Measurements from ENCODE around the gene HCAR2.
A peak's percentile ranks its signal among the peaks of the same experiment; 100 is the strongest.
"Not testable (repeated sequence)": the region's sequence is repeated elsewhere in the genome, so short reads cannot be mapped to it uniquely, and the experiment has no call there.

The HCAR2 gene

DNA sequence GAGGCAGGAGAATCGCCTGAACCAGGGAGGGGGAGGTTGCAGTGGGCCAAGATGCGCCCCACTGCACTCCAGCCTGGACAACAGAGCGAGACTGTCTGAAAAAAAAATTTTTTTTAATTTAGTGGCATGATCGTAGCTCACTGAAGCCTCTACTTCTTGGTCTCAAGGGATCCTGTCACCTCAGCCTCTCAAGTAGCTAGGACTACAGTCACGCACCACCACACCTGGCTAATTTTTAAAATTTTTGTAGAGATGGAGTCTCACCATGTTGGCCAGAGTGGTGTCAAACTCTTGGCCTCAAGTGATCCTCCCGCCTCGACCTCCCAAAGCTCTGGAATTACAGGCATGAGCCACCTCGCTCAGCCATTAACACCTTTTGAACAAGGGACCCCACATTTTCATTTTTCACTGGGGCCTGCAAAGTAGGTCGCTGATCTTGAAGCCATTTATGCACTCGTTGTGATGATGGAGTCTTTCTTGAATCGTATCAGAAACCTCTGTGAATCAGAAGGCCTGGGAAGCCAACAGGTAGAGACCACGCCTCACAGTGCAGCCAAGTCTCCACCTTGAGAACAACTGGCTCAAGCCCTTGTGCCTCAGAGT, 21.6 kb upstream of the HCAR2 start:
- H2BK120ac ChIP-seq (ENCODE audit: low read depth, low read length) = no peak overlapping the region
- H3K27me3 ChIP-seq (ENCODE audit: insufficient read depth, low read length, poor library complexity) = no peaks in the 10 kb centered on the region
- H2BK5ac ChIP-seq (ENCODE audit: low read length) = no peak overlapping the region
- H3K79me2 ChIP-seq (ENCODE audit: control insufficient read depth, insufficient read depth, low read length) = no peaks in the 10 kb centered on the region
- no peak overlapping the region for H2BK15ac ChIP-seq (replicated peaks; ENCODE audit: low read depth)
- H3K4me2 ChIP-seq (ENCODE audit: low read length) = no peak overlapping the region
- no CpG with 5 or more reads among the region's 12 CpGs for WGBS (ENCODE audit: extremely low coverage, insufficient coverage, low lambda C conversion rate)
- H2AK5ac ChIP-seq (ENCODE audit: low read length) = no peak overlapping the region
- H3K4me1 ChIP-seq (ENCODE audit: control insufficient read depth, low read depth, low read length) = no peaks in the 10 kb centered on the region
- no peak for DNase-seq
- H3K9ac ChIP-seq (ENCODE audit: low read length) = no peak overlapping the region
- no peak overlapping the region for H3K23ac ChIP-seq (ENCODE audit: low read length)
- no peak overlapping the region for H3K4me3 ChIP-seq (ENCODE audit: low read length)
- no peak overlapping the region for H3K4ac ChIP-seq (ENCODE audit: low read depth, low read length)
- no peak overlapping the region for H4K5ac ChIP-seq (ENCODE audit: low read length)
- H4K8ac ChIP-seq (ENCODE audit: low read depth, low read length) = no peak overlapping the region
- peak overlapping the region; percentile 63 for H3K18ac ChIP-seq (ENCODE audit: low read length)
- no peak overlapping the region for H3K27ac ChIP-seq (ENCODE audit: low read depth, low read length)
- no peaks in the 10 kb centered on the region for H3K79me1 ChIP-seq (ENCODE audit: low read length)
- no peaks in the 10 kb centered on the region for H3K36me3 ChIP-seq (ENCODE audit: control insufficient read depth, insufficient read depth, low read length)
- no peak overlapping the region for H3K56ac ChIP-seq (ENCODE audit: low read length)

GRCh38 chr12:122722387-122722786, 19.2 kb upstream of the HCAR2 start:
- H3K56ac ChIP-seq (ENCODE audit: low read length) = no peak overlapping the region
- H3K23ac ChIP-seq (ENCODE audit: low read length) = no peak overlapping the region
- H3K27me3 ChIP-seq (ENCODE audit: insufficient read depth, low read length, poor library complexity) = no peaks in the 10 kb centered on the region
- H3K79me1 ChIP-seq (ENCODE audit: low read length) = no peaks in the 10 kb centered on the region
- H3K27ac ChIP-seq (ENCODE audit: low read depth, low read length) = no peak overlapping the region
- DNase-seq = no peak
- H3K4me1 ChIP-seq (ENCODE audit: control insufficient read depth, low read depth, low read length) = no peaks in the 10 kb centered on the region
- H4K8ac ChIP-seq (ENCODE audit: low read depth, low read length) = no peak overlapping the region
- H3K18ac ChIP-seq (ENCODE audit: low read length) = no peak overlapping the region
- no peak overlapping the region for H2AK5ac ChIP-seq (ENCODE audit: low read length)
- no peak overlapping the region for H4K5ac ChIP-seq (ENCODE audit: low read length)
- no peak overlapping the region for H2BK120ac ChIP-seq (ENCODE audit: low read depth, low read length)
- no peaks in the 10 kb centered on the region for H3K36me3 ChIP-seq (ENCODE audit: control insufficient read depth, insufficient read depth, low read length)
- no peaks in the 10 kb centered on the region for H3K79me2 ChIP-seq (ENCODE audit: control insufficient read depth, insufficient read depth, low read length)
- no peak overlapping the region for H2BK15ac ChIP-seq (replicated peaks; ENCODE audit: low read depth)
- H3K4ac ChIP-seq (ENCODE audit: low read depth, low read length) = no peak overlapping the region
- H3K4me3 ChIP-seq (ENCODE audit: low read length) = no peak overlapping the region
- no peak overlapping the region for H3K4me2 ChIP-seq (ENCODE audit: low read length)
- H2BK5ac ChIP-seq (ENCODE audit: low read length) = no peak overlapping the region
- WGBS (ENCODE audit: extremely low coverage, insufficient coverage, low lambda C conversion rate) = no CpG with 5 or more reads among the region's 1 CpG
- H3K9ac ChIP-seq (ENCODE audit: low read length) = no peak overlapping the region

DNA sequence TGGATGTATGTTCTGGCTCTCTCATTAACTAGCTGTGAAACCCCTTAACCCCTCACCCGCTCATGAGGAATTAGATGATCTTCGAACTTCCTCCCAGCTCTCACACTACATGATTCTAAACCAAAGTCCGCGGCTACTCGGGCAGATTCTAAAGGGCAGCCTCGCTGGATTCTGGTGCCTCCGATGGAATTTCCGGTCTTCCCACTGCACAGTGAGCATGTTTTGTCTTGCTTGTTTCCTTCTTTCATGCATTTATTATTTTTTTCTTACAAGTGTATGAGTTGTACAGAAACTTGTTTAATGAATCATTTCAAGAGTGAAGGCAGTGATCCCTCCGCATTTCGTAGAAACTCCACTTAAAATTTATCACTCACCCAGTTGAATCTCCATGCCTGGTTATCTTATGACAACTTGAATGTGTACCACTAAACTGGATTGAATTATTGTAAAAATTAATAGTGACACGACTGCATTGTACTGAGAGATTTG, 17.9 kb upstream of the HCAR2 start:
- DNase-seq = no peak
- no peaks in the 10 kb centered on the region for H3K27me3 ChIP-seq (ENCODE audit: insufficient read depth, low read length, poor library complexity)
- no CpG with 5 or more reads among the region's 11 CpGs for WGBS (ENCODE audit: extremely low coverage, insufficient coverage, low lambda C conversion rate)
- H3K27ac ChIP-seq (ENCODE audit: low read depth, low read length) = no peak overlapping the region
- H4K8ac ChIP-seq (ENCODE audit: low read depth, low read length) = no peak overlapping the region
- no peaks in the 10 kb centered on the region for H3K36me3 ChIP-seq (ENCODE audit: control insufficient read depth, insufficient read depth, low read length)
- no peak overlapping the region for H2AK5ac ChIP-seq (ENCODE audit: low read length)
- no peak overlapping the region for H2BK120ac ChIP-seq (ENCODE audit: low read depth, low read length)
- H3K4ac ChIP-seq (ENCODE audit: low read depth, low read length) = no peak overlapping the region
- no peak overlapping the region for H3K56ac ChIP-seq (ENCODE audit: low read length)
- no peak overlapping the region for H3K18ac ChIP-seq (ENCODE audit: low read length)
- no peak overlapping the region for H2BK15ac ChIP-seq (replicated peaks; ENCODE audit: low read depth)
- H4K5ac ChIP-seq (ENCODE audit: low read length) = no peak overlapping the region
- no peak overlapping the region for H3K23ac ChIP-seq (ENCODE audit: low read length)
- H3K4me2 ChIP-seq (ENCODE audit: low read length) = no peak overlapping the region
- no peaks in the 10 kb centered on the region for H3K79me1 ChIP-seq (ENCODE audit: low read length)
- no peaks in the 10 kb centered on the region for H3K79me2 ChIP-seq (ENCODE audit: control insufficient read depth, insufficient read depth, low read length)
- no peaks in the 10 kb centered on the region for H3K4me1 ChIP-seq (ENCODE audit: control insufficient read depth, low read depth, low read length)
- no peak overlapping the region for H2BK5ac ChIP-seq (ENCODE audit: low read length)
- H3K9ac ChIP-seq (ENCODE audit: low read length) = no peak overlapping the region
- no peak overlapping the region for H3K4me3 ChIP-seq (ENCODE audit: low read length)

- not testable (repeated sequence) for H3K56ac ChIP-seq (ENCODE audit: low read length); DNase-seq; H4K8ac ChIP-seq (ENCODE audit: low read depth, low read length); H3K4me1 ChIP-seq (ENCODE audit: control insufficient read depth, low read depth, low read length); H3K23ac ChIP-seq (ENCODE audit: low read length); H2BK120ac ChIP-seq (ENCODE audit: low read depth, low read length); H3K9ac ChIP-seq (ENCODE audit: low read length); H3K27ac ChIP-seq (ENCODE audit: low read depth, low read length); H2AK5ac ChIP-seq (ENCODE audit: low read length); H4K5ac ChIP-seq (ENCODE audit: low read length); H3K18ac ChIP-seq (ENCODE audit: low read length); H3K4me2 ChIP-seq (ENCODE audit: low read length); H3K4me3 ChIP-seq (ENCODE audit: low read length); H3K4ac ChIP-seq (ENCODE audit: low read depth, low read length); H3K79me1 ChIP-seq (ENCODE audit: low read length); H2BK5ac ChIP-seq (ENCODE audit: low read length); H3K36me3 ChIP-seq (ENCODE audit: control insufficient read depth, insufficient read depth, low read length); H2BK15ac ChIP-seq (replicated peaks; ENCODE audit: low read depth); H3K79me2 ChIP-seq (ENCODE audit: control insufficient read depth, insufficient read depth, low read length); H3K27me3 ChIP-seq (ENCODE audit: insufficient read depth, low read length, poor library complexity)
- WGBS (ENCODE audit: extremely low coverage, insufficient coverage, low lambda C conversion rate) = no CpG with 5 or more reads among the region's 10 CpGs
Observed at GRCh38 chr12:122716658-122717057, 13.5 kb upstream of the HCAR2 start, which contains the start of gene HCAR3. Gene HCAR3 (minus strand): TSS chr12:122716811. CDS start chr12:122716737, 74 bp downstream.

- WGBS (ENCODE audit: extremely low coverage, insufficient coverage, low lambda C conversion rate) = no CpG with 5 or more reads among the region's 6 CpGs
- H3K4me3 ChIP-seq (ENCODE audit: low read length); DNase-seq; H3K27ac ChIP-seq (ENCODE audit: low read depth, low read length); H4K8ac ChIP-seq (ENCODE audit: low read depth, low read length); H3K23ac ChIP-seq (ENCODE audit: low read length); H3K4me1 ChIP-seq (ENCODE audit: control insufficient read depth, low read depth, low read length); H3K4me2 ChIP-seq (ENCODE audit: low read length); H3K36me3 ChIP-seq (ENCODE audit: control insufficient read depth, insufficient read depth, low read length); H3K27me3 ChIP-seq (ENCODE audit: insufficient read depth, low read length, poor library complexity); H3K18ac ChIP-seq (ENCODE audit: low read length); H3K9ac ChIP-seq (ENCODE audit: low read length); H3K56ac ChIP-seq (ENCODE audit: low read length); H2BK120ac ChIP-seq (ENCODE audit: low read depth, low read length); H3K79me2 ChIP-seq (ENCODE audit: control insufficient read depth, insufficient read depth, low read length); H2BK5ac ChIP-seq (ENCODE audit: low read length); H4K5ac ChIP-seq (ENCODE audit: low read length); H2AK5ac ChIP-seq (ENCODE audit: low read length); H3K4ac ChIP-seq (ENCODE audit: low read depth, low read length); H3K79me1 ChIP-seq (ENCODE audit: low read length); H2BK15ac ChIP-seq (replicated peaks; ENCODE audit: low read depth): not testable (repeated sequence)
Observed at GRCh38 chr12:122715211-122715610, 12.1 kb upstream of the HCAR2 start.
